T-helper 22 cell (primary cell): ENCODE results near the gene CLDN15.
"Not testable (repeated sequence)": the region's sequence is repeated elsewhere in the genome, so short reads cannot be mapped to it uniquely, and the experiment has no call there.

Experiments
- DNase-seq: peaks from one replicate; pipeline ENCODE4 v3.0.0-alpha.2; 2020; ENCODE audit warnings: low read depth

The CLDN15 gene

DNA sequence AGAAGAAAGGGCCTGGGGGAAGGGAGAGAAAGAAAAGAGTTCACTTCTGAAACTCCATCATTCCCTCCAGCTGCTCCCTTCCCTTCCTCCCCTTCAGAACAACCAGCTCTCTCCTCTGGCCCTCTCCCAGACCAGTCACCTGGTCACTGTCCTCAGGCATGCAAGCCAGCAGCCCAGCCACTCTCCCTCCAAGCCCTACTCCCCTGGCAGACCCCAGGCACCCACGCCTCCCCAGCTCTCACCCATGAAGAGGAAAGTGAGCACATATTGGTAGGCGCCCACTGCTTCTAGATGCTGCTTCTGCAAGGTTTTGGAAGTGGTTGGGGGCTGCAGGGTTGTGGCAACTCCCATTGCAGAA is 37.1 kb downstream of the CLDN15 start:
- no peak for DNase-seq

- not testable (repeated sequence) for DNase-seq
Observed at GRCh38 chr7:101199522-101199921, 38.1 kb downstream of the CLDN15 start.

DNA sequence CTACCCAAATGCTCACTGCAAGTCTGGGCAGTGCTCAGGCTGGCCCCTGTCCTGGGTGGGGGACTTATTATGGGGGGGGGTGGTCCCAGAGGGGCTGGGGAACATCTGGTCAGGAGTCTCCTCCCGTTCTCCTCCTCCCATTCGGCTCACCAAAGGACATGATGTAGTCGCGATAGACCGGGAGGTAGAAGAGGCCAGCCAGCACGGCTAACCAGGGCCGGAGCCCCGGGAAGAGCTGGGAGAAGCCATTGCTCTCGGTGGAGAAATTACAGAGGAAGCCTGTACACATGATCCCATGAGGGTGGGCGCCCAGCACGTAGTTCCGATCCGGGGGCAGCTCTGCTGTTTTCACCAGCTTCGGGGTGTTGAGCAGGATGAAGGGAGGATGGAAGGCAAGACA is 39.1 kb downstream of the CLDN15 start:
- no peak for DNase-seq

- DNase-seq = no peak
Observed at GRCh38 chr7:101197991-101198390, 39.6 kb downstream of the CLDN15 start.

GRCh38 chr7:101195884-101196283 is 41.7 kb downstream of the CLDN15 start:
- DNase-seq = no peak

DNA sequence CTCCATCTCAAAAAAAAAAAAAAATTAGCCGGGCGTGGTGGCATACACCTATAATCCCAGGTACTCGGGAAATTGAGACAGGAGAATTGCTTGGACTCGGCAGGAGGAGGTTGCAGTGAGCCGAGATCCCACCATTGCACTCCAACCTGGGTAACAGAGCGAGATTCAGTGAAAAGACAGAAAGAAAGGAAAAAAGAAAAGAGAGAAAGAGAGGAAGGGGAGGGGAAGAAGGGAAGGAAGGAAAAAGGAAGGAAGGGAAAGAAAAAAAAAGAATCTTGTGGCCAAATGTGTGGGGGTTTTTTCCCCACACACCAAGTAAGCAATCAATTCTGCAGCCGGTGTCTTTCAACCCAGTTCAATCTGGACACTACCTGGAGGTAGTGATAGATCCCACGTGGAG is 48.5 kb downstream of the CLDN15 start:
- DNase-seq = no peak

- no peak for DNase-seq
Observed at GRCh38 chr7:101186844-101187428, 50.7 kb downstream of the CLDN15 start.

GRCh38 chr7:101186194-101186593 is 51.4 kb downstream of the CLDN15 start:
- no peak for DNase-seq

GRCh38 chr7:101185258-101185839 is 52.3 kb downstream of the CLDN15 start:
- no peak for DNase-seq
